HG03039 (cell line): ENCODE data around the gene TMEM185A.
"Not testable (repeated sequence)": the region's sequence is repeated elsewhere in the genome, so short reads cannot be mapped to it uniquely, and the experiment has no call there.

ENCODE experiments used
- ATAC-seq: cut with Tn5 transposase; IDR thresholded peaks from one replicate; pipeline ENCODE4 v1.9.1; 2021; ENCODE audit warnings: mild to moderate bottlenecking, moderate library complexity; ENCODE audit not compliant: unreplicated experiment

TMEM185A gene

GRCh38 chrX:149555251-149555650, 76.3 kb downstream of the TMEM185A start:
- ATAC-seq = not testable (repeated sequence)

GRCh38 chrX:149551939-149552248, 79.7 kb downstream of the TMEM185A start:
- not testable (repeated sequence) for ATAC-seq

GRCh38 chrX:149551245-149551938, 80.2 kb downstream of the TMEM185A start:
- not testable (repeated sequence) for ATAC-seq

GRCh38 chrX:149550454-149550853, 81.1 kb downstream of the TMEM185A start:
- not testable (repeated sequence) for ATAC-seq

GRCh38 chrX:149549701-149550100, 81.9 kb downstream of the TMEM185A start, which contains the start of gene HSFX3:
Gene HSFX3, minus strand, starts transcription at chrX:149549924. Its CDS starts 72 bp downstream, at chrX:149549852.
- not testable (repeated sequence) for ATAC-seq

- ATAC-seq = not testable (repeated sequence)
Observed at GRCh38 chrX:149547782-149548181, 83.8 kb downstream of the TMEM185A start.

- ATAC-seq = not testable (repeated sequence)
Observed at GRCh38 chrX:149546962-149547361, 84.6 kb downstream of the TMEM185A start.
